ENCODE data around the gene ZBTB2.
"Not testable (repeated sequence)": the region's sequence is repeated elsewhere in the genome, so short reads cannot be mapped to it uniquely, and the experiment has no call there.

Gene ZBTB2

GRCh38 chr6:151326116-151326825, 65.1 kb downstream of the ZBTB2 start:
- no peak for DNase-seq (ENCODE audit: low spot score)

GRCh38 chr6:151325075-151326050, 66.0 kb downstream of the ZBTB2 start:
- no peak for DNase-seq (ENCODE audit: low spot score)

GRCh38 chr6:151324488-151324825, 66.9 kb downstream of the ZBTB2 start:
- no peak for DNase-seq (ENCODE audit: low spot score)

- DNase-seq (ENCODE audit: low spot score) = peak; percentile 61
Observed at GRCh38 chr6:151323791-151324487, 67.4 kb downstream of the ZBTB2 start.

- DNase-seq (ENCODE audit: low spot score) = no peak
Observed at GRCh38 chr6:151322570-151322969, 68.8 kb downstream of the ZBTB2 start.

- no peak for DNase-seq (ENCODE audit: low spot score)
Observed at GRCh38 chr6:151321438-151321837, 69.9 kb downstream of the ZBTB2 start.

GRCh38 chr6:151320140-151320539, 71.2 kb downstream of the ZBTB2 start:
- DNase-seq (ENCODE audit: low spot score) = no peak

- DNase-seq (ENCODE audit: low spot score) = no peak
Observed at GRCh38 chr6:151317995-151318365, 73.4 kb downstream of the ZBTB2 start.

GRCh38 chr6:151317103-151317994, 74.0 kb downstream of the ZBTB2 start:
- no peak for DNase-seq (ENCODE audit: low spot score)

GRCh38 chr6:151315661-151316060, 75.7 kb downstream of the ZBTB2 start:
- not testable (repeated sequence) for DNase-seq (ENCODE audit: low spot score)
